ENCODE data around the gene RHCG.
A peak's percentile ranks its signal among the peaks of the same experiment; 100 is the strongest.

The RHCG gene

DNA sequence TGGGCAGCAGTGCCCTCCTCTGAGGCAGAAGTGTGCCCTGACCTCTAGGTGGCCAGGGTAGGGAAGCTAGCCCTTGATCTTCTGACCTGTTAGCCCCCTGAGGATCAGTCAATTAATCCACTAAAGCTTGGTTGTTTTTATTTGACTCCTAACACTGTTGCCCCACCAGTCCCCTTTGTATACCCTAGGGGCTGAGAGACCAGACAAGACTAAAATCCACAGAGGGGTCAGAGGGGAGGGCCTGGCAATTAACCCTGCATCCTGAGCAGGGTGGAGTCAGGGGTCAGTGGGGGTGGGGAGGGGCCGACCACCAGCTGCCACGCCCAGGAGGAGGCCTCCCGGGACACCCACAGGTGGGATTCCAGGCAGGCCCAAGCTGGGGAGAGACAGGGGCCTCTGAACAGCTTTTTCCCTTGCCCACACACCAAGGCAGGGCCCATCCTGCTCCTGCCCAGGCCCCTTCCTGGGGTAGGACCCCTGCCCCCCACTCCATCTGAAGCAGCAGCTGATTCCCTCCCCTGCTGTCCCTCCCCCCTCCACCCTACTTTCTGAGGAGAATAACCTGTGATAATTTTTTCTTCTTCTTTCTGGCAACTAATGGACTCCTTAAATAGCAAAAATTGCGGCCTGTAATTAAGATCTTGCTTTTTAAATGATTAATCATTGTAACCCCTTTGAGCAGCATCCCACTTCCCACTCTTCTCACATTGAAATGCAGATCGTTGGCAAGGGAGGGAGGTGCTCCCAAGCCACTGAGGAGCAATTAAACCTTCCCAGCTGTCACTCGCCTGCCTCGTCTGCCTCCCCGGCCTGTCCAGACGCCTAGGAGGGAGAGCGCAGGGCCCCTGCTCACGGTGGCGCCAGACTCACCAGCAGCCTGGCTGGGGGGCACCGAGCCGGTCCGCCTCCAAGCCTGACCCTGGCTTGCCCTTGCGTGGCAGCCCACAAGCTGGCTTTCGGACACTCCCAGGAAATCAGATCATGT lies 51.9 kb downstream of the RHCG start:
- H3K4me3 Mint-ChIP-seq = no peak overlapping the region
- ATAC-seq (replicated peaks; ENCODE audit: extremely low read depth, poor library complexity, severe bottlenecking) (no peak), DNase-seq (ENCODE audit: low spot score in 2 of 2) (no peak)
- no peaks in the 10 kb centered on the region for H3K36me3 Mint-ChIP-seq (ENCODE audit: insufficient read depth)
- no peaks in the 10 kb centered on the region for H3K4me1 Mint-ChIP-seq
- H3K27ac Mint-ChIP-seq (ENCODE audit: low read depth) = no peak overlapping the region
- H3K27me3 Mint-ChIP-seq = peaks cover 50% of the 10 kb centered on the region
- H3K9me3 Mint-ChIP-seq = no peaks in the 10 kb centered on the region

DNA sequence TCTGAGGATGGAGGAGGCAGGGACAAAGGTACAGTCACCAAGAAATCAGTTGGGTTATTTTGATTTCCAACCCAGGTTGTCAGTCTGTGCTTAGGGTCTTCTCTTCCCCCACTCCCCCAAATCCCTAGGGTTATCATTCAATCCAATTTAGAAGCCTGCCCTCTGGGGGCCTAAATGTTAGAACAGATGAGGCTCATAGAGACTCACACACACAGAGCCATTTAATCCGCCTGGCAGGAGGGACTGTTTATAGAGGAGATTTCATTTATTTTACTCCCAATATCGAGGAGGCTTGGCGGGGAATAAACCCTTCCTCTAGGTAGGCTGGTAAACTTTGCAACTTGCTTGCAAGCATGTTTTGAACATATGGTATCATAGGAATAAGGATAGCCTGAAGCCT lies 52.8 kb downstream of the RHCG start:
- no peaks in the 10 kb centered on the region for H3K4me1 Mint-ChIP-seq
- no peak for ATAC-seq (replicated peaks; ENCODE audit: extremely low read depth, poor library complexity, severe bottlenecking)
- peaks cover 58% of the 10 kb centered on the region for H3K27me3 Mint-ChIP-seq
- DNase-seq (ENCODE audit: low spot score in 2 of 2) = no peak
- no peaks in the 10 kb centered on the region for H3K36me3 Mint-ChIP-seq (ENCODE audit: insufficient read depth)
- no peaks in the 10 kb centered on the region for H3K9me3 Mint-ChIP-seq
- H3K27ac Mint-ChIP-seq (ENCODE audit: low read depth) = no peak overlapping the region
- H3K4me3 Mint-ChIP-seq = no peak overlapping the region

GRCh38 chr15:89442671-89443307 lies 53.6 kb downstream of the RHCG start:
- ATAC-seq (replicated peaks; ENCODE audit: extremely low read depth, poor library complexity, severe bottlenecking) (no peak), DNase-seq (ENCODE audit: low spot score in 2 of 2) (no peak)
- H3K36me3 Mint-ChIP-seq (ENCODE audit: insufficient read depth) = no peaks in the 10 kb centered on the region
- H3K9me3 Mint-ChIP-seq = no peaks in the 10 kb centered on the region
- no peak overlapping the region for H3K4me3 Mint-ChIP-seq
- H3K27me3 Mint-ChIP-seq = peaks cover 58% of the 10 kb centered on the region
- no peaks in the 10 kb centered on the region for H3K4me1 Mint-ChIP-seq
- no peak overlapping the region for H3K27ac Mint-ChIP-seq (ENCODE audit: low read depth)

- Mint-ChIP-seq H3K4me1 (no peaks in the 10 kb centered on the region), H3K27ac (ENCODE audit: low read depth) (no peak overlapping the region), H3K27me3 (peaks cover 58% of the 10 kb centered on the region), H3K36me3 (ENCODE audit: insufficient read depth) (no peaks in the 10 kb centered on the region), H3K4me3 (no peak overlapping the region), H3K9me3 (no peaks in the 10 kb centered on the region)
- DNase-seq (ENCODE audit: low spot score in 2 of 2) = no peak
- ATAC-seq (replicated peaks; ENCODE audit: extremely low read depth, poor library complexity, severe bottlenecking) = no peak
Measured at GRCh38 chr15:89442155-89442554, 54.2 kb downstream of the RHCG start.

GRCh38 chr15:89441295-89441812 lies 55.0 kb downstream of the RHCG start:
- H3K27me3 Mint-ChIP-seq = peaks cover 58% of the 10 kb centered on the region
- no peaks in the 10 kb centered on the region for H3K36me3 Mint-ChIP-seq (ENCODE audit: insufficient read depth)
- H3K4me3 Mint-ChIP-seq = no peak overlapping the region
- no peak for ATAC-seq (replicated peaks; ENCODE audit: extremely low read depth, poor library complexity, severe bottlenecking)
- H3K4me1 Mint-ChIP-seq = no peaks in the 10 kb centered on the region
- H3K9me3 Mint-ChIP-seq = no peaks in the 10 kb centered on the region
- H3K27ac Mint-ChIP-seq (ENCODE audit: low read depth) = no peak overlapping the region
- no peak for DNase-seq (ENCODE audit: low spot score in 2 of 2)

GRCh38 chr15:89439764-89440163 lies 56.6 kb downstream of the RHCG start:
- Mint-ChIP-seq H3K27ac (ENCODE audit: low read depth) (no peak overlapping the region), H3K36me3 (ENCODE audit: insufficient read depth) (no peaks in the 10 kb centered on the region), H3K27me3 (peaks cover 55% of the 10 kb centered on the region), H3K9me3 (no peaks in the 10 kb centered on the region), H3K4me1 (no peaks in the 10 kb centered on the region), H3K4me3 (no peak overlapping the region)
- no peak for DNase-seq (ENCODE audit: low spot score in 2 of 2)
- no peak for ATAC-seq (replicated peaks; ENCODE audit: extremely low read depth, poor library complexity, severe bottlenecking)

GRCh38 chr15:89436560-89437311 lies 59.6 kb downstream of the RHCG start:
- Mint-ChIP-seq H3K4me3 (no peak overlapping the region), H3K27ac (ENCODE audit: low read depth) (no peak overlapping the region), H3K36me3 (ENCODE audit: insufficient read depth) (no peaks in the 10 kb centered on the region), H3K27me3 (peaks cover 68% of the 10 kb centered on the region), H3K9me3 (no peaks in the 10 kb centered on the region), H3K4me1 (no peaks in the 10 kb centered on the region)
- DNase-seq (ENCODE audit: low spot score in 2 of 2) = no peak
- no peak for ATAC-seq (replicated peaks; ENCODE audit: extremely low read depth, poor library complexity, severe bottlenecking)

- Mint-ChIP-seq H3K4me3 (no peak overlapping the region), H3K4me1 (peaks cover 4% of the 10 kb centered on the region), H3K36me3 (ENCODE audit: insufficient read depth) (no peaks in the 10 kb centered on the region), H3K9me3 (no peaks in the 10 kb centered on the region), H3K27ac (ENCODE audit: low read depth) (no peak overlapping the region), H3K27me3 (peaks cover 73% of the 10 kb centered on the region)
- no peak for DNase-seq (ENCODE audit: low spot score in 2 of 2)
- no peak for ATAC-seq (replicated peaks; ENCODE audit: extremely low read depth, poor library complexity, severe bottlenecking)
Measured at GRCh38 chr15:89435362-89435761, 61.0 kb downstream of the RHCG start.

DNA sequence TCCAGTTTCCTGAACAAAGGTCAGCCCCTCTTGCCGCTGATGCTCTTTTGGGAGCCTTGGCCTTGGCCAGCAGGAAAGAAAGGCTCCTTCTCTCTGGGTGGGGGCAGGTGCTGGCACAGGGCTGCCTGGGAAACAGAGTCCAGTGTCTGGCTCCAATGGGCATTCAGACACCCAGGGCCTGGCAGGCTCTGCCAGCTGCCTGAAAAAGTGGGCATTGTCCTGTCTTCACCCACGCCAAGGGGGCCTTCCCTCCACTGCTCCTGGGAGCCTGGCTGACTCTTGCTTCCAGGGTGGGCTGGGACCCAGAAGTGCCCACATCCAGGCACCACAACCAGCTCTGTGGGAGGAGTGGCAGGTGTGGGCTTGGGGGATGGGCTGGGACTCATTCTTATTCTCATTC lies 62.7 kb downstream of the RHCG start:
- Mint-ChIP-seq H3K9me3 (no peaks in the 10 kb centered on the region), H3K27me3 (peaks cover 65% of the 10 kb centered on the region), H3K4me1 (peaks cover 10% of the 10 kb centered on the region), H3K4me3 (no peak overlapping the region), H3K27ac (ENCODE audit: low read depth) (no peak overlapping the region), H3K36me3 (ENCODE audit: insufficient read depth) (no peaks in the 10 kb centered on the region)
- no peak for ATAC-seq (replicated peaks; ENCODE audit: extremely low read depth, poor library complexity, severe bottlenecking)
- no peak for DNase-seq (ENCODE audit: low spot score in 2 of 2)

DNA sequence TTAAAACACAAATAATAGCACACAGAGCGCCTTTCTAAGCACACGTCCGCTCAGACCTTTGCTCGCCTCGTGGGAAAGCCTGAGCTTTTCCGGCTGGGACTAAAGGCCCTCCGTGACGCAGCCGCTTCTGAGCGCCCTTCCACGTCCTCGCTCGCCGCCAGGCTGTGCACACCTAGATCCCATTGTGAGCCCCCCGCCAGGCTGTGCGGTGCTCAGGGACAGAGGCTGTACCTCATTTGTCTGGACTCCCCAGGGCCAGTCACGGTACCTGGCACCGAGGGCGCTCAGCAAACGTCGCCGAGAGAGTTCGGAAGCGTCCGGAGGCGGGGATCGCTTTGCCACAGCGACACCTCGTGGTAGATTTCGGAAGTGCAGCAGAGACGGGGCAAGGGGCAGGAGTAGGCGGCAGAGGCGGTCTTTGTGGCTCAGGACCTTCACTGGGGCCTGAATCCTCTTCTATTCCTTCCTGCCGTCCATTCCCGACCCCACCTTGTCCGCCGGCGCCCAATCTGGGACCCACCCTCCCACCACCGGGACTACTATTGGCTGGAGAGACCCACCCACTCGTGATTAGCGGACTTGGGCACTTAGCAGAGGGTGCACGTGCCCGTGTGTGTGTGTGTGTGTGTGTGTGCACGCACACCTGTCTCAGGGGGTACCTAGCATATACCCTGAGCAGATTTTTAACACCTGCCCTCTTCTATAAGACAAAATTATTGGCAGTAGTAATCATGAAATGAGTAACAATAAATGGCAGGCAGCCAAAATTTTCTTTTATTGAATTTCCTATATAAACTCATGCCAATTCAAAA lies 65.6 kb downstream of the RHCG start:
- Mint-ChIP-seq H3K36me3 (ENCODE audit: insufficient read depth) (peaks cover 1% of the 10 kb centered on the region), H3K27ac (ENCODE audit: low read depth) (no peak overlapping the region), H3K9me3 (no peaks in the 10 kb centered on the region), H3K4me3 (peak overlapping the region; percentile 74), H3K4me1 (peaks cover 10% of the 10 kb centered on the region), H3K27me3 (peaks cover 45% of the 10 kb centered on the region)
- peak; percentile 78 to 97 for DNase-seq (ENCODE audit: low spot score in 2 of 2)
- peak; percentile 78 for ATAC-seq (replicated peaks; ENCODE audit: extremely low read depth, poor library complexity, severe bottlenecking)

DNA sequence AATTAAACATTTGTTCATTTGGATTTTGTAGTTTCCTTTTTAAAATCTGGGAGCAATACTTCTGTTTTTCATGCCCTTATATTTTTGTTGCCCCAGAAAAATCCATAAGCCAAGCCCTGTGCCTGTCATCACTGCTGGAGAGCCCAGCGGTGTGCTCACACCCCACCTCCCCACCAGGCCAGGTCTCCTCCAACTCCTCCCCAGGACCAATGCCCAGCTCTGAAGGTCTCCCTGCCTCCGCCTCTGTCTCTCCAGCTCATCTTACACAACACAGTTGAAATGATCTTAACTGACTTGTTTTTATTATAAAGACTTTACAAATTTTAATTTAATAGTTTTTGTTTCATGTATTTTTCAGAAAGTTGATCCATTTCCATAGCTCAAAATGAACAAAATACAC lies 66.4 kb downstream of the RHCG start:
- no peak for DNase-seq (ENCODE audit: low spot score in 2 of 2)
- no peak overlapping the region for H3K27ac Mint-ChIP-seq (ENCODE audit: low read depth)
- peaks cover 45% of the 10 kb centered on the region for H3K27me3 Mint-ChIP-seq
- no peak overlapping the region for H3K4me3 Mint-ChIP-seq
- peaks cover 10% of the 10 kb centered on the region for H3K4me1 Mint-ChIP-seq
- peaks cover 1% of the 10 kb centered on the region for H3K36me3 Mint-ChIP-seq (ENCODE audit: insufficient read depth)
- ATAC-seq (replicated peaks; ENCODE audit: extremely low read depth, poor library complexity, severe bottlenecking) = no peak
- H3K9me3 Mint-ChIP-seq = no peaks in the 10 kb centered on the region

GRCh38 chr15:89429023-89429422 lies 67.4 kb downstream of the RHCG start:
- ATAC-seq (replicated peaks; ENCODE audit: extremely low read depth, poor library complexity, severe bottlenecking) (no peak), DNase-seq (ENCODE audit: low spot score in 2 of 2) (no peak)
- H3K4me3 Mint-ChIP-seq = no peak overlapping the region
- no peak overlapping the region for H3K27ac Mint-ChIP-seq (ENCODE audit: low read depth)
- peaks cover 40% of the 10 kb centered on the region for H3K27me3 Mint-ChIP-seq
- peaks cover 1% of the 10 kb centered on the region for H3K36me3 Mint-ChIP-seq (ENCODE audit: insufficient read depth)
- peaks cover 10% of the 10 kb centered on the region for H3K4me1 Mint-ChIP-seq
- H3K9me3 Mint-ChIP-seq = no peaks in the 10 kb centered on the region
